IMR-90 (cell line): ENCODE results near the gene KCNQ2. TPM values are rescaled to one million over a fixed set of nuclear protein-coding genes. Genes with fewer than 3 reads are reported as not detected.

Source experiments
- ATAC-seq: fragments of 200-7000 bp; cut with Tn5 transposase; 2 replicates; pipeline ENCODE4 v1.9.1; 2020; ENCODE audit warnings: low read depth, mild to moderate bottlenecking, moderate library complexity
- BruUV-seq: library from RNA; stranded (reverse); fragments of 400-500 nt; replicated peaks from 2 replicates; lab custom pipeline; 2021; lab: Mats Ljungman, UMichigan
- CTCF ChIA-PET: fragments of 300-600 bp; formaldehyde crosslinking; extraction: SDS; loops from one replicate; lab custom pipeline; 2021; ENCODE audit warnings: antibody characterized with exemption; lab: Yijun Ruan, JAX
- POLR2A ChIA-PET: fragments of 300-600 bp; sonication (Branson Sonifier 250); formaldehyde crosslinking; loops from one replicate; lab custom pipeline; 2022; ENCODE audit warnings: antibody characterized with exemption; ENCODE audit not compliant: unreplicated experiment; lab: Charles Lee
- DNase-seq: peaks from one replicate; pipeline ENCODE4 v3.0.0; 2013
- H2AFZ ChIP-seq: replicated peaks from 2 replicates; pipeline ENCODE3; 2013; ENCODE audit warnings: low read length, mild to moderate bottlenecking; ENCODE audit not compliant: poor library complexity
- H2AK5ac ChIP-seq: 2 replicates; pipeline ENCODE4 v1.6.1; 2013; ENCODE audit warnings: low read depth, low read length, inconsistent platforms
- H2AK9ac ChIP-seq: replicated peaks from 2 replicates; pipeline ENCODE3; 2013; ENCODE audit warnings: mild to moderate bottlenecking, low read depth, low read length, moderate library complexity; ENCODE audit not compliant: poor library complexity
- H2BK120ac ChIP-seq: 2 replicates; pipeline ENCODE4 v1.6.1; 2013; ENCODE audit warnings: low read depth, low read length, inconsistent platforms
- H2BK15ac ChIP-seq: 3 replicates; pipeline ENCODE4 v1.6.1; 2013; ENCODE audit warnings: low read depth, low read length, inconsistent platforms
- H2BK20ac ChIP-seq: 2 replicates; pipeline ENCODE4 v1.6.1; 2013; ENCODE audit warnings: low read depth, mild to moderate bottlenecking, inconsistent platforms, low read length, moderate library complexity
- H2BK5ac ChIP-seq: 2 replicates; pipeline ENCODE4 v1.6.1; 2013; ENCODE audit warnings: mild to moderate bottlenecking, low read depth, low read length, inconsistent platforms; ENCODE audit not compliant: poor library complexity, severe bottlenecking
- H3K14ac ChIP-seq: replicated peaks from 2 replicates; pipeline ENCODE4 v1.6.1; 2013; ENCODE audit warnings: low read depth, low read length, inconsistent platforms
- H3K18ac ChIP-seq: 2 replicates; pipeline ENCODE4 v1.6.1; 2013; ENCODE audit warnings: low read depth, low read length, control low read depth
- H3K23ac ChIP-seq: 2 replicates; pipeline ENCODE4 v1.6.1; 2013; ENCODE audit warnings: low read depth, low read length, inconsistent platforms
- H3K27ac ChIP-seq: 2 replicates; pipeline ENCODE4 v1.5.1; 2013; ENCODE audit warnings: mild to moderate bottlenecking, control low read depth, low read length; ENCODE audit not compliant: insufficient read depth
- H3K27me3 ChIP-seq: 2 replicates; pipeline ENCODE4 v1.6.1; 2013; ENCODE audit warnings: low read length; ENCODE audit not compliant: control insufficient read depth, insufficient read depth
- H3K36me3 ChIP-seq: 2 replicates; pipeline ENCODE4 v1.6.1; 2013; ENCODE audit warnings: low read length, mixed read lengths; ENCODE audit not compliant: control insufficient read depth, insufficient read depth
- H3K4ac ChIP-seq: 2 replicates; pipeline ENCODE4 v1.6.1; 2013; ENCODE audit warnings: low read depth, low read length, inconsistent platforms
- H3K4me1 ChIP-seq: 2 replicates; pipeline ENCODE4 v1.6.1; 2013; ENCODE audit warnings: low read length, mixed read lengths; ENCODE audit not compliant: control insufficient read depth, insufficient read depth
- H3K4me2 ChIP-seq: 2 replicates; pipeline ENCODE4 v1.6.1; 2013; ENCODE audit warnings: low read depth, mild to moderate bottlenecking, control low read depth, low read length, moderate library complexity
- H3K4me3 ChIP-seq: 2 replicates; pipeline ENCODE4 v1.5.1; 2013; ENCODE audit warnings: low read depth, mild to moderate bottlenecking, control low read depth, low read length, moderate library complexity; ENCODE audit not compliant: insufficient read depth
- H3K56ac ChIP-seq: 2 replicates; pipeline ENCODE4 v1.6.1; 2013; ENCODE audit warnings: low read length, inconsistent platforms; ENCODE audit not compliant: insufficient read depth; ENCODE audit errors: extremely low read depth
- H3K79me1 ChIP-seq, 2 experiments: 2 replicates each; pipeline ENCODE4 v1.6.1; 2013; ENCODE audit warnings: low read length in 2 of 2, inconsistent platforms in 1 of 2, low read depth in 1 of 2
- H3K9ac ChIP-seq: 2 replicates; pipeline ENCODE4 v1.6.1; 2013; ENCODE audit warnings: low read depth, low read length, control low read depth
- H3K9me1 ChIP-seq: 2 replicates; pipeline ENCODE4 v1.6.1; 2013; ENCODE audit warnings: low read length, inconsistent platforms; ENCODE audit not compliant: insufficient read depth
- H3K9me3 ChIP-seq: 2 replicates; pipeline ENCODE4 v1.6.1; 2013; ENCODE audit warnings: low read length; ENCODE audit not compliant: control insufficient read depth, insufficient read depth
- H4K20me1 ChIP-seq: 2 replicates; pipeline ENCODE4 v1.6.1; 2013; ENCODE audit warnings: low read length, inconsistent platforms; ENCODE audit not compliant: insufficient read depth
- H4K5ac ChIP-seq: 2 replicates; pipeline ENCODE4 v1.6.1; 2013; ENCODE audit warnings: mild to moderate bottlenecking, low read depth, low read length, control low read depth
- H4K8ac ChIP-seq, 2 experiments: 2 replicates each; pipeline ENCODE4 v1.6.1; 2013; ENCODE audit warnings: low read depth in 2 of 2, low read length in 2 of 2, control low read depth in 1 of 2, inconsistent platforms in 1 of 2
- H4K91ac ChIP-seq: 2 replicates; pipeline ENCODE4 v1.6.1; 2013; ENCODE audit warnings: low read depth, low read length, inconsistent platforms; ENCODE audit not compliant: insufficient read depth
- CEBPB ChIP-seq: IDR thresholded peaks from 2 replicates; pipeline ENCODE4 v1.6.1; 2012; ENCODE audit warnings: low read depth, low read length, improper control_type of control experiment
- CHD1 ChIP-seq: IDR thresholded peaks from 2 replicates; pipeline ENCODE4 v1.6.1; 2012; ENCODE audit warnings: low read depth, low read length, improper control_type of control experiment
- ELK1 ChIP-seq: fragments of 150-350 bp; IDR thresholded peaks from 2 replicates; pipeline ENCODE4 v1.6.1; 2016; ENCODE audit warnings: low read depth, mild to moderate bottlenecking, low read length, moderate library complexity, borderline replicate concordance
- MAZ ChIP-seq: IDR thresholded peaks from 2 replicates; pipeline ENCODE4 v1.6.1; 2012; ENCODE audit warnings: low read depth, mild to moderate bottlenecking, low read length, improper control_type of control experiment, moderate library complexity, borderline replicate concordance
- MXI1 ChIP-seq: IDR thresholded peaks from 2 replicates; pipeline ENCODE4 v1.6.1; 2012; ENCODE audit warnings: low read depth, mild to moderate bottlenecking, low read length, moderate library complexity, borderline replicate concordance
- NFE2L2 ChIP-seq: fragments of 150-350 bp; IDR thresholded peaks from 2 replicates; pipeline ENCODE4 v1.6.1; 2016; ENCODE audit warnings: low read depth, mild to moderate bottlenecking, low read length
- POLR2A ChIP-seq: IDR thresholded peaks from 2 replicates; pipeline ENCODE4 v1.6.1; 2012; ENCODE audit warnings: mild to moderate bottlenecking, low read depth, low read length
- WGBS, 2 experiments: methylation state at CpG; one replicate each; pipeline versions ENCODE4 v1.1.5 to v1.1.7; 2013; ENCODE audit warnings: missing lambda C conversion rate in 2 of 2; ENCODE audit not compliant: insufficient read length in 1 of 2; ENCODE audit errors: extremely low coverage in 2 of 2; 5-methylcytosine and 5-hydroxymethylcytosine counted together
- dilution Hi-C: fragments of 300-500 bp; cut with HindIII; formaldehyde crosslinking; loops from one replicate; pipeline ENCODE4 v1.14.3; 2018; ENCODE audit warnings: low sequenced_read_pairs; ENCODE audit not compliant: unreplicated experiment
- in situ Hi-C: fragments of 300-500 bp; cut with MboI; formaldehyde crosslinking; loops from 3 replicates; pipeline ENCODE4 v1.14.3; 2019; ENCODE audit warnings: low sequenced_read_pairs, inconsistent platforms, mixed read lengths
- intact Hi-C: fragments of 100-400 bp; cut with micrococcal nuclease; formaldehyde crosslinking; loops from 2 replicates; pipeline ENCODE4 v1.10.0; 2022
- polyA plus RNA-seq, 3 experiments: library from polyadenylated mRNA; depleted of rRNA; stranded (reverse); fragments of >200 nt; gene quantifications; 2 replicates each; pipeline ENCODE4 v1.2.3, GENCODE V29; 2012; ENCODE audit warnings: low replicate concordance in 1 of 3
- total RNA-seq: library from RNA; depleted of rRNA; stranded (reverse); fragments of >200 nt; gene quantifications from 2 replicates; pipeline ENCODE4 v1.2.3, GENCODE V29; 2012

The KCNQ2 gene
- total and polyA plus RNA-seq, 2 of the 4 experiments (the other 2 are of a cell fraction), result 0.02 TPM; not detected in 1

GRCh38 chr20:63519668-63520503 lies 47.4 kb upstream of the KCNQ2 start (continued):
- TF ChIP-seq MXI1 (no peak), CHD1 (no peak), POLR2A (no peak)

GRCh38 chr20:63518946-63519667 lies 46.7 kb upstream of the KCNQ2 start:
- dilution Hi-C loops (no loop called here), in situ Hi-C loops (no loop called here)
- 51% methylated on average over 14 of the region's 32 CpGs; no CpG with 5 or more reads in 1 of the 2 experiments for WGBS, 2 experiments

More at GRCh38 chr20:63518946-63519667, 46.7 kb upstream of the KCNQ2 start:
- H4K91ac ChIP-seq, result peak overlapping the region; percentile 51
- H3K18ac ChIP-seq, result peak overlapping the region; percentile 30
- H3K4me2 ChIP-seq, result peak overlapping the region; percentile 86
- no peak overlapping the region for H2BK20ac ChIP-seq
- H4K5ac ChIP-seq, result peak overlapping the region; percentile 32
- H2BK5ac ChIP-seq, result peak overlapping the region; percentile 1
- peak overlapping the region; percentile 78; the same call in 1 of the 2 replicates for H2AK5ac ChIP-seq
- H3K14ac ChIP-seq, result peak overlapping the region; percentile 16
- peak overlapping the region; percentile 87 for H2AFZ ChIP-seq
- H3K9ac ChIP-seq, result peak overlapping the region; percentile 81
- H3K27ac ChIP-seq, result peak overlapping the region; percentile 57; the same call in 1 of the 2 replicates
- H3K79me1 ChIP-seq, result peaks cover 19 to 38% of the 10 kb centered on the region in 2 experiments
- H4K20me1 ChIP-seq, result peaks cover 29% of the 10 kb centered on the region
- H3K4ac ChIP-seq, result peak overlapping the region; percentile 69
- ATAC-seq, result no peak
- no peak for DNase-seq
- no peaks in the 10 kb centered on the region for H3K9me3 ChIP-seq
- H2AK9ac ChIP-seq, result peak overlapping the region; percentile 96
- peak overlapping the region; percentile 46 to 78; a peak in 2 of 4 replicates for H4K8ac ChIP-seq
- TF ChIP-seq CEBPB (no peak), MAZ (no peak), NFE2L2 (no peak), ELK1 (no peak)
- no peaks in the 10 kb centered on the region for H3K27me3 ChIP-seq
- no peak overlapping the region for H3K56ac ChIP-seq
- H2BK120ac ChIP-seq, result peak overlapping the region; percentile 63; the same call in 1 of the 2 replicates
- no peak overlapping the region for H2BK15ac ChIP-seq
- ChIA-PET CTCF (no interaction called here), POLR2A (no interaction called here)
- no TSS peak for BruUV-seq
- peaks cover 23% of the 10 kb centered on the region for H3K36me3 ChIP-seq
- peak overlapping the region; percentile 97 for H3K4me3 ChIP-seq
- peaks cover 13% of the 10 kb centered on the region for H3K4me1 ChIP-seq
- intact Hi-C loops, result no loop called here
- H3K9me1 ChIP-seq, result peaks cover 11% of the 10 kb centered on the region; the same call in 1 of the 2 replicates
- H3K23ac ChIP-seq, result peak overlapping the region; percentile 73; the same call in 1 of the 2 replicates
